ENCODE data around the gene HRH1. TPM values are rescaled to one million over a fixed set of nuclear protein-coding genes. Genes with fewer than 3 reads are reported as not detected.

Gene HRH1
- total and polyA plus RNA-seq, 10 of the 15 experiments (the other 5 are each of a cell fraction or from before 2014, with no cell fraction given): not detected

DNA sequence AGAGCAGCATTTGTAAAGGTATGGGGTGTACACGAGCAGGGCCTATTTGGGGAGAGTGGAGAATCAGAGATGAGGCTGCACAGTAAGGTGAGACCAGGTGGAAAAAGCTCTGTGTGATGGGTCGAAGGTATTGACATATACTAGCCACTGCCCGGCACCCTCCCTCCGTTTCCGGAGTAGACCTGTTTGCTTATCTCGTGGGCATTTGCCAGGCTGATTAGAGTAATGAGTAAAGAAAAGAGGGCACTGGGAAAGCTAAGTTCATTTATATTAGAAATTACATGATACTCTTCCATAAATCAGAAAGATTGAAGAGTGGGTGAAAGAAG is 71.7 kb downstream of the HRH1 start (continued):
- TF ChIP-seq, protein P1, sequence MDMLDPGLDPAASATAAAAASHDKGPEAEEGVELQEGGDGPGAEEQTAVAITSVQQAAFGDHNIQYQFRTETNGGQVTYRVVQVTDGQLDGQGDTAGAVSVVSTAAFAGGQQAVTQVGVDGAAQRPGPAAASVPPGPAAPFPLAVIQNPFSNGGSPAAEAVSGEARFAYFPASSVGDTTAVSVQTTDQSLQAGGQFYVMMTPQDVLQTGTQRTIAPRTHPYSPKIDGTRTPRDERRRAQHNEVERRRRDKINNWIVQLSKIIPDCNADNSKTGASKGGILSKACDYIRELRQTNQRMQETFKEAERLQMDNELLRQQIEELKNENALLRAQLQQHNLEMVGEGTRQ (IDR thresholded peaks at IDR 0.05; ENCODE audit: borderline replicate concordance, low read depth, low read length): no peak
- TF ChIP-seq BCL11A (IDR thresholded peaks at IDR 0.05; ENCODE audit: low read depth, low read length) (no peak), SPI1 (IDR thresholded peaks at IDR 0.05; ENCODE audit: borderline replicate concordance, insufficient read depth, low read depth, low read length) (no peak), POLR2AphosphoS2 (IDR thresholded peaks at IDR 0.05; ENCODE audit: low read depth, low read length) (no peak), PML (IDR thresholded peaks at IDR 0.05; ENCODE audit: low read length) (no peak), WRNIP1 (IDR thresholded peaks at IDR 0.05; ENCODE audit: borderline replicate concordance, low read depth, low read length) (no peak), EED (IDR thresholded peaks at IDR 0.05; ENCODE audit: low read depth) (no peak)

DNA sequence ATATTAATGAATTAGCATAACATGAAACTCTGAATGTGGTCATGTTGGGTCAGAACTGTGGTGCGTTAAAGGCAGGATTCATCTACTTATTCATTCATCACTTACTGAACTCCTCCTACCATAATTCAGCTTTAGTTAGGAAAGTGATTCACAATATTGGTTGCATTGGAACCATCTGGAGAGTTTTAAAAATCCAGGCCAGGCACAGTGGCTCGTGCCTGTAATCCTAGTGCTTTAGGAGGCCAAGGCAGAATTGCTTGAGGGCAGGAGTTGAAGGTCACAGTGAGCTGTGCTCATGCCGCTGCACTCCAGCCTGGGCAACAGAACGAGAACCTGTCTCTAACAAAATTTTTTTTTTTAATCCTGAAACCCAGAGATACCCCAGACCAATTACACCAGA is 73.7 kb downstream of the HRH1 start:
- ChIA-PET SMC1A (ENCODE audit: uncharacterized antibody, unreplicated experiment) (no interaction called here), RAD21 (ENCODE audit: unreplicated experiment) (no interaction called here), CTCF (interaction anchor here (1.7 kb wide), 1 partner anchor 11 kb away, joined by 4 read pairs; no protein-coding TSS in a partner anchor), POLR2A (no interaction called here)
- Histone ChIP-seq H3K27me3 (replicated peaks in 1 of 2; ENCODE audit: control insufficient read depth in 2 of 2, insufficient read depth in 2 of 2, low read length in 1 of 2) (no peaks in the 10 kb centered on the region), H3K4me1 (ENCODE audit: control insufficient read depth, insufficient read depth, low read length) (peaks cover 3% of the 10 kb centered on the region; the same call in 1 of the 2 replicates), H3K36me3 (ENCODE audit: control insufficient read depth in 2 of 2, insufficient read depth in 2 of 2, low read length in 1 of 2) (no peaks in the 10 kb centered on the region), H3K27ac (ENCODE audit: control insufficient read depth, insufficient read depth) (no peak overlapping the region), H3K9me3 (replicated peaks; ENCODE audit: control insufficient read depth, insufficient read depth, low read length) (no peaks in the 10 kb centered on the region), H3K9ac (ENCODE audit: control insufficient read depth, insufficient read depth, low read length) (no peak overlapping the region), H3K79me2 (ENCODE audit: control insufficient read depth, insufficient read depth, low read length) (no peaks in the 10 kb centered on the region), H3K4me3 (no peak overlapping the region), H3K4me2 (ENCODE audit: control insufficient read depth, insufficient read depth) (no peak overlapping the region), H2AFZ (ENCODE audit: control insufficient read depth, low read depth, low read length) (no peak overlapping the region), H4K20me1 (ENCODE audit: control insufficient read depth, insufficient read depth) (no peaks in the 10 kb centered on the region)
- DNase-seq (ENCODE audit: low read depth, low spot score) (no peak), FAIRE-seq (no peak), ATAC-seq (no peak)
- intact Hi-C loops (cut with micrococcal nuclease; ENCODE audit: unreplicated experiment) (no loop called here), in situ Hi-C loops (cut with MboI) (no loop called here)
- BruUV-seq (replicated peaks): no TSS peak
- 50% methylated on average over 4 of the region's 4 CpGs for WGBS (ENCODE audit: insufficient coverage, insufficient replicate concordance, low lambda C conversion rate, missing lambda C conversion rate)
- TF ChIP-seq SUZ12 (IDR thresholded peaks at IDR 0.05; ENCODE audit: unreplicated experiment): no peak
- TF ChIP-seq MYB (IDR thresholded peaks at IDR 0.05; ENCODE audit: borderline replicate concordance, low read depth, low read length): no peak
- no peak for TF ChIP-seq NBN (IDR thresholded peaks at IDR 0.05)
- TF ChIP-seq JUND (IDR thresholded peaks at IDR 0.05; ENCODE audit: low read depth, low read length): no peak
- TF ChIP-seq, protein P2, sequence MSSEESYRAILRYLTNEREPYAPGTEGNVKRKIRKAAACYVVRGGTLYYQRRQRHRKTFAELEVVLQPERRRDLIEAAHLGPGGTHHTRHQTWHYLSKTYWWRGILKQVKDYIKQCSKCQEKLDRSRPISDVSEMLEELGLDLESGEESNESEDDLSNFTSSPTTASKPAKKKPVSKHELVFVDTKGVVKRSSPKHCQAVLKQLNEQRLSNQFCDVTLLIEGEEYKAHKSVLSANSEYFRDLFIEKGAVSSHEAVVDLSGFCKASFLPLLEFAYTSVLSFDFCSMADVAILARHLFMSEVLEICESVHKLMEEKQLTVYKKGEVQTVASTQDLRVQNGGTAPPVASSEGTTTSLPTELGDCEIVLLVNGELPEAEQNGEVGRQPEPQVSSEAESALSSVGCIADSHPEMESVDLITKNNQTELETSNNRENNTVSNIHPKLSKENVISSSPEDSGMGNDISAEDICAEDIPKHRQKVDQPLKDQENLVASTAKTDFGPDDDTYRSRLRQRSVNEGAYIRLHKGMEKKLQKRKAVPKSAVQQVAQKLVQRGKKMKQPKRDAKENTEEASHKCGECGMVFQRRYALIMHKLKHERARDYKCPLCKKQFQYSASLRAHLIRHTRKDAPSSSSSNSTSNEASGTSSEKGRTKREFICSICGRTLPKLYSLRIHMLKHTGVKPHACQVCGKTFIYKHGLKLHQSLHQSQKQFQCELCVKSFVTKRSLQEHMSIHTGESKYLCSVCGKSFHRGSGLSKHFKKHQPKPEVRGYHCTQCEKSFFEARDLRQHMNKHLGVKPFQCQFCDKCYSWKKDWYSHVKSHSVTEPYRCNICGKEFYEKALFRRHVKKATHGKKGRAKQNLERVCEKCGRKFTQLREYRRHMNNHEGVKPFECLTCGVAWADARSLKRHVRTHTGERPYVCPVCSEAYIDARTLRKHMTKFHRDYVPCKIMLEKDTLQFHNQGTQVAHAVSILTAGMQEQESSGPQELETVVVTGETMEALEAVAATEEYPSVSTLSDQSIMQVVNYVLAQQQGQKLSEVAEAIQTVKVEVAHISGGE (CRISPR knock-in tag; IDR thresholded peaks at IDR 0.05): no peak
- no peak for TF ChIP-seq CBFB (IDR thresholded peaks at IDR 0.05; ENCODE audit: low read depth)
- no peak for TF ChIP-seq POLR2AphosphoS2 (IDR thresholded peaks at IDR 0.05; ENCODE audit: low read depth, low read length)
- no peak for TF ChIP-seq MEF2B (IDR thresholded peaks at IDR 0.05; ENCODE audit: partially characterized antibody, poor library complexity, severe bottlenecking)
- no peak for TF ChIP-seq EZH2 (IDR thresholded peaks at IDR 0.05; ENCODE audit: borderline replicate concordance, control insufficient read depth, low read depth, low read length)
- TF ChIP-seq ZNF217 (IDR thresholded peaks at IDR 0.05): no peak
- TF ChIP-seq IKZF1 (conservative IDR thresholded peaks at IDR 0.05): no peak
